Mesenchymal stem cell (in vitro differentiated cells and primary cell): ENCODE data around the gene ITGB8.
A peak's percentile ranks its signal among the peaks of the same experiment; 100 is the strongest.

Experiments used
- DNase-seq: peaks from one replicate; pipeline ENCODE4 v3.0.0-alpha.2; 2013
- H2AFZ ChIP-seq: one replicate; pipeline ENCODE4 v1.6.1; 2013; ENCODE audit warnings: low read depth, mild to moderate bottlenecking, control low read depth, inconsistent platforms, low read length, moderate library complexity
- H2AK5ac ChIP-seq: 2 replicates; pipeline ENCODE4 v1.6.1; 2013; ENCODE audit warnings: low read length, moderate library complexity, mild to moderate bottlenecking, inconsistent platforms; ENCODE audit not compliant: severe bottlenecking
- H2BK120ac ChIP-seq: one replicate; pipeline ENCODE4 v1.6.1; 2013; ENCODE audit warnings: low read depth, mild to moderate bottlenecking, inconsistent platforms, low read length, moderate library complexity
- H2BK12ac ChIP-seq, 2 experiments: one replicate each; pipeline ENCODE4 v1.6.1; 2013; ENCODE audit warnings: inconsistent platforms in 2 of 2, low read length in 2 of 2, mild to moderate bottlenecking in 2 of 2, moderate library complexity in 2 of 2, control low read depth in 1 of 2
- H2BK15ac ChIP-seq: one replicate; pipeline ENCODE4 v1.6.1; 2013; ENCODE audit warnings: mild to moderate bottlenecking, low read depth, inconsistent platforms; ENCODE audit not compliant: poor library complexity, severe bottlenecking
- H2BK5ac ChIP-seq: 2 replicates; pipeline ENCODE4 v1.6.1; 2013; ENCODE audit warnings: low read depth, mild to moderate bottlenecking, low read length, control low read depth, inconsistent platforms; ENCODE audit not compliant: poor library complexity, severe bottlenecking
- H3K14ac ChIP-seq, 2 experiments: one replicate each; pipeline ENCODE4 v1.6.1; 2013; ENCODE audit warnings: inconsistent platforms in 2 of 2, low read length in 2 of 2, control low read depth in 1 of 2, mild to moderate bottlenecking in 1 of 2, moderate library complexity in 1 of 2
- H3K18ac ChIP-seq, 2 experiments: one replicate each; pipeline ENCODE4 v1.6.1; 2013; ENCODE audit warnings: inconsistent platforms in 2 of 2, low read length in 2 of 2, control low read depth in 1 of 2, low read depth in 1 of 2, mild to moderate bottlenecking in 1 of 2
- H3K23ac ChIP-seq, 2 experiments: one replicate each; pipeline ENCODE4 v1.6.1; 2013; ENCODE audit warnings: inconsistent platforms in 2 of 2, low read length in 2 of 2, mild to moderate bottlenecking in 2 of 2, moderate library complexity in 2 of 2, control low read depth in 1 of 2
- H3K27ac ChIP-seq: 2 replicates; pipeline ENCODE4 v1.5.1; 2013; ENCODE audit warnings: mild to moderate bottlenecking, moderate library complexity, low read length, control low read depth, inconsistent platforms; ENCODE audit not compliant: poor library complexity, severe bottlenecking
- H3K27me3 ChIP-seq, 2 experiments: 2 replicates each; pipeline versions ENCODE4 v1.6.1 to v1.7.0; 2013; ENCODE audit warnings: low read length in 2 of 2, mild to moderate bottlenecking in 2 of 2, moderate library complexity in 2 of 2, control low read depth in 1 of 2, inconsistent platforms in 1 of 2; ENCODE audit not compliant: control insufficient read depth in 1 of 2, insufficient read depth in 1 of 2
- H3K36me3 ChIP-seq, 2 experiments: 2 replicates each; pipeline versions ENCODE4 v1.6.1 to v1.7.0; 2013; ENCODE audit warnings: low read length in 2 of 2, control low read depth in 1 of 2, inconsistent platforms in 1 of 2, low read depth in 1 of 2, mild to moderate bottlenecking in 1 of 2; ENCODE audit not compliant: insufficient read depth in 2 of 2, control insufficient read depth in 1 of 2
- H3K4ac ChIP-seq, 2 experiments: one replicate each; pipeline ENCODE4 v1.6.1; 2013; ENCODE audit warnings: inconsistent platforms in 2 of 2, low read length in 2 of 2, mild to moderate bottlenecking in 2 of 2, moderate library complexity in 2 of 2, control low read depth in 1 of 2, low read depth in 1 of 2
- H3K4me1 ChIP-seq: 2 replicates; pipeline ENCODE4 v1.6.1; 2013; ENCODE audit warnings: low read depth, low read length, control low read depth; ENCODE audit not compliant: control insufficient read depth, insufficient read depth
- H3K4me2 ChIP-seq: 2 replicates; pipeline ENCODE4 v1.6.1; 2013; ENCODE audit warnings: low read length, mild to moderate bottlenecking, inconsistent platforms; ENCODE audit not compliant: poor library complexity, severe bottlenecking
- H3K4me3 ChIP-seq, 2 experiments: 2 replicates each; pipeline versions ENCODE4 v1.5.1 to v1.7.0; 2013; ENCODE audit warnings: low read length in 2 of 2, mild to moderate bottlenecking in 2 of 2, control low read depth in 1 of 2, low read depth in 1 of 2; ENCODE audit not compliant: insufficient read depth in 1 of 2
- H3K79me1 ChIP-seq: replicated peaks from 2 replicates; pipeline ENCODE4 v1.6.1; 2013; ENCODE audit warnings: mild to moderate bottlenecking, control low read depth, low read length, inconsistent platforms; ENCODE audit not compliant: poor library complexity, severe bottlenecking
- H3K9ac ChIP-seq: 2 replicates; pipeline ENCODE4 v1.7.0; 2013; ENCODE audit warnings: mild to moderate bottlenecking, low read length, moderate library complexity
- H3K9me3 ChIP-seq: 2 replicates; pipeline ENCODE4 v1.7.0; 2013; ENCODE audit warnings: mild to moderate bottlenecking, low read length; ENCODE audit not compliant: control insufficient read depth
- H4K8ac ChIP-seq: one replicate; pipeline ENCODE4 v1.6.1; 2013; ENCODE audit warnings: inconsistent platforms, mild to moderate bottlenecking, low read length, moderate library complexity
- H4K91ac ChIP-seq: one replicate; pipeline ENCODE4 v1.6.1; 2013; ENCODE audit warnings: mild to moderate bottlenecking, low read length, inconsistent platforms
- WGBS: methylation state at CpG from one replicate; pipeline ENCODE4 v1.1.7; 2013; ENCODE audit warnings: mixed read lengths; 5-methylcytosine and 5-hydroxymethylcytosine counted together

Gene ITGB8

DNA sequence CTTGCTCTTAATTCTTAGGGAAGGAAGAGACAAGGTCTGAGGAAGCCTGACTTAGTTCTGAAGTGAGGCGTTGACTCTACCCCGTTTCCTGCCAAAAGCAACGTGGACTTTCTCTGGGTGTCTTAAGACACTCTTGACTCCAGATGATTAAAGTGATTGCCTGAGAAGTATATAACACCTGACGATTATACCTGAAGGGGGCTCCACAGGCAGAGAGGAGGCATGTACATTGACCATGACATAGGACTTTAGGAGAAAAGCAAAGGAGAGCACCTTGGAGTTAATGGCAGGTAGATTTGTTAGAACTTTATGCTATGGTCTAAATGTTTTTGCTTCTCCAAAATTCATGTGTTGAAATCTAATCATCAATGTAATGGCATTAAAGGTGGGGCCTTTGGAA lies 15.9 kb downstream of the ITGB8 start:
- H3K9ac ChIP-seq: no peak overlapping the region
- no peak overlapping the region for H4K8ac ChIP-seq
- H3K14ac ChIP-seq: no peak overlapping the region
- no peak overlapping the region for H3K23ac ChIP-seq
- H3K4me2 ChIP-seq: no peak overlapping the region
- H3K18ac ChIP-seq: no peak overlapping the region
- DNase-seq: no peak
- no peak overlapping the region for H4K91ac ChIP-seq
- H2BK15ac ChIP-seq: no peak overlapping the region
- no peaks in the 10 kb centered on the region for H3K9me3 ChIP-seq
- H3K36me3 ChIP-seq: peaks cover 3 to 15% of the 10 kb centered on the region in 2 experiments
- no peak overlapping the region for H2BK12ac ChIP-seq
- no peak overlapping the region for H3K4me3 ChIP-seq
- no peak overlapping the region for H2BK5ac ChIP-seq
- no peak overlapping the region for H2AFZ ChIP-seq
- H2BK120ac ChIP-seq: no peak overlapping the region
- 89% methylated on average over 4 of the region's 4 CpGs for WGBS
- H3K79me1 ChIP-seq: peaks cover 6% of the 10 kb centered on the region
- H3K27ac ChIP-seq: no peak overlapping the region
- peaks cover 3% of the 10 kb centered on the region for H3K4me1 ChIP-seq
- no peak overlapping the region for H3K4ac ChIP-seq
- H3K27me3 ChIP-seq: no peaks in the 10 kb centered on the region
- no peak overlapping the region for H2AK5ac ChIP-seq

DNA sequence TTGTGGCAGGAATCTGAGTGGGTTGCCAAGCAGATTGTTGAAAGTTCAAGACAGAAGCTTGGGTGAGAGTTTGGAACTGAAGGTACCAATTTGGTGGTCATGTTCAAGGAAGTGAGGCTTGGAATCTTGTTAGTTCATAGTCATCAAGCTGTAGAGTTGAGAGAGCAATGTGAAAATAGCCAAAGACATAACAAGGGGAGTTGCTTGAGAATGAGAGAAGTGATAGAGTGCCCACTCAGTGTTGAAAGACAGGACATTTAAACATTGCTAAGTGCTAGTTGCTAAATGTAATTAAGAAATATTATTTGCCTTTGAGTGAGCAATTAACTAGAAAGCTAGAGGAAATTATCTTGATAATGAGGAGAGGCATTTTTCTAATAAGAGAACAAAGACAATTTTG lies 17.0 kb downstream of the ITGB8 start:
- H2AK5ac ChIP-seq: no peak overlapping the region
- H3K9ac ChIP-seq: no peak overlapping the region
- no peak overlapping the region for H2BK5ac ChIP-seq
- H3K4ac ChIP-seq: no peak overlapping the region
- H3K27me3 ChIP-seq: no peaks in the 10 kb centered on the region
- H2AFZ ChIP-seq: no peak overlapping the region
- no peak overlapping the region for H3K27ac ChIP-seq
- H2BK15ac ChIP-seq: no peak overlapping the region
- no peak for DNase-seq
- no peak overlapping the region for H3K14ac ChIP-seq
- H3K23ac ChIP-seq: no peak overlapping the region
- H2BK120ac ChIP-seq: no peak overlapping the region
- H3K36me3 ChIP-seq: peaks cover 3 to 10% of the 10 kb centered on the region in 2 experiments
- H3K4me1 ChIP-seq: peaks cover 3% of the 10 kb centered on the region
- H3K9me3 ChIP-seq: no peaks in the 10 kb centered on the region
- H3K79me1 ChIP-seq: peaks cover 6% of the 10 kb centered on the region
- no peak overlapping the region for H3K4me3 ChIP-seq
- no peak overlapping the region for H2BK12ac ChIP-seq
- no peak overlapping the region for H4K8ac ChIP-seq
- H3K18ac ChIP-seq: no peak overlapping the region
- H3K4me2 ChIP-seq: no peak overlapping the region
- no peak overlapping the region for H4K91ac ChIP-seq

DNA sequence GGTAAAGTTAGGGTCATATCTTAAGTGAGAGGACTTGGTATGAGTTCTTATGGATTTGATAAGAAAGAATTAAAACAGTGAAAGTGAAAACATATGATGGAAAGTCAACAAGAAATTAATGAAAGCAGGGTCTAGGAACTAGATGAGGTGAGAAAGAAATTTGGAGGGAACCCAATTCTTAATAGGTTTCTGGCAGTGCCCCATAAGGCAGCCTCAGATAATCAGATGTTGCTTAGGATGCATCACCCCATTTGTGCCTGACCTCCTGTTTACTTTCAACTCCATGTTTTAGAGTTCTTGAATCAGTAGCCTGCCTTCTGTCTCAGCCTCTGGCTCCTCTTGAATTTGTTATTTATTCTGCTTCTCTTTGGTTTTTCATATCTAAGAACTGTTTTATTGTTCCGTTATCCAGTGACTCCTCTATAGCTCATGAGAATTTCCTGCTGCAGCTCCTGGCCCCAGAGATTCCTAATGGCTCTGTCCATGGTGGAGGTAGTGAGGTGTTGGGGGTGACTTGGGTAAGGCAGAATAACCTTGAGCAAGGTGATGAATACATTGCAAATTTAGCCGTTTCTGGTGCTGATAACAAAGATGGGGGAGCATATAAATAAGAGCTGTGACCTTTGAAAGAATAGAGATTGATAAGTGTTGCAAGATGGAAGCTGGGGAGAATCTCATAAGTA lies 17.6 kb downstream of the ITGB8 start:
- WGBS: 88% methylated on average over 2 of the region's 2 CpGs
- no peak overlapping the region for H2BK12ac ChIP-seq

GRCh38 chr7:20350518-20350951 lies 19.8 kb downstream of the ITGB8 start:
- no peak for DNase-seq
- Histone ChIP-seq H4K91ac (no peak overlapping the region), H2BK12ac (no peak overlapping the region), H3K27me3 (no peaks in the 10 kb centered on the region), H2AK5ac (no peak overlapping the region), H3K36me3 (peaks cover 4% of the 10 kb centered on the region in 2 experiments), H3K4ac (no peak overlapping the region), H3K9me3 (no peaks in the 10 kb centered on the region), H2BK5ac (no peak overlapping the region), H3K14ac (no peak overlapping the region), H3K23ac (no peak overlapping the region), H2BK120ac (no peak overlapping the region), H3K9ac (no peak overlapping the region), H4K8ac (no peak overlapping the region), H3K18ac (no peak overlapping the region), H2BK15ac (no peak overlapping the region), H3K27ac (peak overlapping the region; percentile 21), H3K4me3 (no peak overlapping the region), H2AFZ (no peak overlapping the region), H3K4me2 (no peak overlapping the region), H3K4me1 (peaks cover 2% of the 10 kb centered on the region), H3K79me1 (peaks cover 9% of the 10 kb centered on the region)
- WGBS: 80% methylated on average over 4 of the region's 4 CpGs

More for the DNA sequence above, 17.6 kb downstream of the ITGB8 start:
- peaks cover 6% of the 10 kb centered on the region for H3K79me1 ChIP-seq
- H4K8ac ChIP-seq: no peak overlapping the region
- no peaks in the 10 kb centered on the region for H3K27me3 ChIP-seq
- no peak overlapping the region for H2BK15ac ChIP-seq
- no peaks in the 10 kb centered on the region for H3K9me3 ChIP-seq
- H3K4me1 ChIP-seq: peaks cover 3% of the 10 kb centered on the region
- no peak overlapping the region for H3K4me3 ChIP-seq
- no peak overlapping the region for H2AK5ac ChIP-seq
- H3K23ac ChIP-seq: no peak overlapping the region
- H3K18ac ChIP-seq: no peak overlapping the region
- H2BK5ac ChIP-seq: no peak overlapping the region
- no peak overlapping the region for H2BK120ac ChIP-seq
- no peak overlapping the region for H3K27ac ChIP-seq
- H4K91ac ChIP-seq: no peak overlapping the region
- no peak overlapping the region for H3K14ac ChIP-seq
- DNase-seq: no peak
- H3K4ac ChIP-seq: no peak overlapping the region
- no peak overlapping the region for H3K4me2 ChIP-seq
- H3K36me3 ChIP-seq: peaks cover 3 to 8% of the 10 kb centered on the region in 2 experiments
- H2AFZ ChIP-seq: no peak overlapping the region
- H3K9ac ChIP-seq: no peak overlapping the region
